GM18507 (cell line): Measurements from ENCODE around the gene MFSD12.

Experiments
- DNase-seq: peaks from one replicate; pipeline ENCODE4 v3.0.0; 2011; ENCODE audit warnings: low read depth; ENCODE audit not compliant: insufficient read length; ENCODE audit errors: extremely low spot score
- FAIRE-seq: peaks from 2 replicates; lab custom pipeline; 2011; peaks lifted over from hg19 to GRCh38; lab: Jason Lieb, UNC

MFSD12 gene

GRCh38 chr19:3527238-3527910 lies 30.0 kb downstream of the MFSD12 start:
- DNase-seq (no peak), FAIRE-seq (no peak)

- FAIRE-seq, result no peak
- DNase-seq, result no peak
These were observed 30.7 kb downstream of the MFSD12 start for GRCh38 chr19:3526507-3527237.

DNA sequence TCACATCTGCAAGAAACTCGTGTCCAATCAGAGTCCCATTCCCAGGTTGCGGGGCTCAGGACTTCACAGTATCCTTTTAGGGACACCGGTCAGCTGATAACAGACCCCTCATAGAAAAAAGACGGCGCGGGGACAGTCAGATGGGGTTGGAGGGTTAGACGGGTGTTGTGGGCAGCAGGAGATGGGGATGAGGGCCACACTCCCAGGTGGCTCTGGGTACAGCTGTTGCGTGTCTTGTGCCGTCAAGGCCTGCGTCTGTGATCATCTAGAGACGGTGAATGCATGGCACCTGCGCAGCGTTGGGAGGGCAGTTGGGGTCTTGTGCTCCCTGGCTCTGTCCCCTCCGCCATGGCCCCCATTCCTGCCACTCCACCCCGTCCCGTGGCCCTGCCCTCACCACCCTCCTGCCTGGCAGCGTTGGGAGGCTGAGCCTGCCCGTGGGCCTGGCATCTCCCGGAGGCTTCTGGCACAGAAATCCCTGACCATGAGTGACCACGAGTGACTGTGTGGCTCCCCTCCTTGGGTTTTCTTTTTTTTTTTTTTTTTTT lies 32.4 kb downstream of the MFSD12 start:
- FAIRE-seq (no peak), DNase-seq (no peak)

DNA sequence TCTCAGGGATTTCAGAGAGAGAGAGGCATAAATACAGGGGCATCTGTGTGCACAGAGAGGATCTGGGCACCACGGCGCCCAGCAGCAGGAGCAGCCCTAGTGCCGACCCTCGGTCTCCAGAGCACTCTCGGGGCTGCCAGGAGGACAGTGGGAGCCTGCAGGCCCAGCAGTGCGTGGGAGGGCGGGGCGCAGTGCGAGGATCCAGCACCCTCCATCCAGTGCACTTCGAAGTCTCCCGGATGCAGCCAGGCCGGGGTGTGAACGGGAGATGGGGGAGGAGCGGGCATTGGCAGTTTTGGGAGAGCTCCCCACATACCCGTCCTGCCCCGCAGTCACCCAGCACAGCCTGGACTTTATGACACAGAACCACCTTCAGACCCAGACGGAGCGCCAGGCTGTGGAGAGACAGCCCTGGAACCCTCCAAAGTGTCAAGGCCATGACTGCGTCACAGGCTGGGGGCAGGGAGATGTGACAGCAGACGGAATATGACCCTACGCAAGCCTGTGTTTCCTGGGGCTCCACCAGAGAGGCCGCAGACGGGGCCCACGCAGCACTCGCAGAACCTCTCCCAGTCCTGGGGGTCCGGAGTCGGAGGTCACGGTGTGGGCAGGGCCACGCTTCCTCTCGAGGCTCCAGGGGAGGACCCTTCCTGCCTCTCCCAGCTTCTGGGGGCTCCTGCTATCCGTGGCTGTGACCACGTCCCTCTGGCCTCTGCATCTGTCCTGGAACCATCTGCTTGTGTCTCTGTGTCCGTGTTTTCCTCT lies 33.1 kb downstream of the MFSD12 start:
- DNase-seq (no peak), FAIRE-seq (no peak)

- no peak for FAIRE-seq
- DNase-seq, result no peak
These were observed 33.9 kb downstream of the MFSD12 start for GRCh38 chr19:3523361-3524077.

DNA sequence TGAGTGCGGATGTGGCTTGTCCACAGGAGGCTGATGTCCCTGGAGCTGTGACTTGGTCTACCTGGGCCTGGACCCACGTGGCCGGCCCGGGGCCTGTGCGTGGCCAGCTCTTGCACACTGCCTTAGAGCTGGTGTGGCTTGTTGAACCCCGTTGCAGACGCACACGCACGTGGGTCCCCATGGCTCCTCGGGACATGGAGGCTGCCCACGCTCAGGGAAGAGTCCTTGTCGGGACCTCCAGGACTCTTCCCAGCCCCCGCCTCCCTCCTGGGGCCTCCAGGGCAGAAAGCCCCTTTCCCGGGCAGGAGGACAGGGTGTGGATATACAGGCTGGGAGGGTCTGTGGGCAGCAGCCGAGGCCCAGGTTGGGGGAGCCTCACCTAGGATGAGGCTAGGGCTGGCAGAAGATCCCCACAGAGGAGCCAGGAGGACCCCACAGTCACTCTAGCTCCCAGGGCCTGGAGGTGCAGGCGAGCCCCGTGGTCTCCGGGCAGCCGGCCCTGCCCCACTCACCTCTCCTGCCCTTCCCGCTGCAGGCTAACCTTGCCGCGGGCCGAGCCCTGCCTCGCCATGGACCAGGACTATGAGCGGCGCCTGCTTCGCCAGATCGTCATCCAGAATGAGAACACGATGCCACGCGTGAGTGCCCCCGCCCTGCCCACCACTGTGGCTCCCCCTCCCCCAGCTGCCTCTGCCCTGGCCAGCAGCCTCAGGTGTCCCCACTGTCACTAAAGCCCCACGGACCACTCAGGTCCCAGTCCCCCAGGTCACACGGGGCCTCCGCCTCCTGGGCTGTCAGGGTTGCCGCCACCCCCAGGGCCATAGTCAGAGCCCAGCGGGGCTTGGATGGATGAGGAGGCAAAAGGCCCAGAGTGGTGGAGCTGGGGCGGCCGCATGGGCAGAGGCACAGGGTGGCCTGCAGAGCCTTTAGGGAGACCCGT lies 34.7 kb downstream of the MFSD12 start:
- FAIRE-seq, result no peak
- DNase-seq, result no peak

- FAIRE-seq, result no peak
- DNase-seq, result no peak
These were observed 36.3 kb downstream of the MFSD12 start for GRCh38 chr19:3521104-3521445.

- DNase-seq, result no peak
- FAIRE-seq, result no peak
These were observed 37.0 kb downstream of the MFSD12 start for GRCh38 chr19:3520166-3521103.

GRCh38 chr19:3519126-3519525 lies 38.3 kb downstream of the MFSD12 start:
- DNase-seq, result no peak

GRCh38 chr19:3518659-3519058 lies 38.7 kb downstream of the MFSD12 start:
- FAIRE-seq, result no peak
- no peak for DNase-seq

More at GRCh38 chr19:3519126-3519525, 38.3 kb downstream of the MFSD12 start:
- no peak for FAIRE-seq

- DNase-seq, result no peak
- FAIRE-seq, result no peak
These were observed 39.1 kb downstream of the MFSD12 start for GRCh38 chr19:3518255-3518654.

DNA sequence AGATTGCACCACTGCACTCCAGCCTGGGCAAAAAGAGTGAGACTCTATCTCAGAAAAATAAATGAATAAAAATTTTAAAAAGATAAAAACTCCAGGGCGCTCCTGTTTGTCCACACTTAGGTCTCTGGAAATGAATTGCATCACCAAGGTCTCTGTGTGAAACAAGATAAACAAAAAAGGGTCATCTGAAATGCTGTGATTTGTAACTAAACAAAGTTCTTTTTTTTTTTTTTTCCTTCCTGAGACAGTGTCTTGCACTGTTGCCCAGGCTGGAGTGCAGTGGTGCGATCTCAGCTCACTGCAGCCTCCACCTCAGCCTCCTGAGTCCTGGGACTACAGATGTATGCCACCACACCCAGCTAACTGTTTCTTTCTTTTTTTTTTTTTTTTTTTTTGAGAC lies 39.7 kb downstream of the MFSD12 start:
- DNase-seq, result no peak
- no peak for FAIRE-seq

DNA sequence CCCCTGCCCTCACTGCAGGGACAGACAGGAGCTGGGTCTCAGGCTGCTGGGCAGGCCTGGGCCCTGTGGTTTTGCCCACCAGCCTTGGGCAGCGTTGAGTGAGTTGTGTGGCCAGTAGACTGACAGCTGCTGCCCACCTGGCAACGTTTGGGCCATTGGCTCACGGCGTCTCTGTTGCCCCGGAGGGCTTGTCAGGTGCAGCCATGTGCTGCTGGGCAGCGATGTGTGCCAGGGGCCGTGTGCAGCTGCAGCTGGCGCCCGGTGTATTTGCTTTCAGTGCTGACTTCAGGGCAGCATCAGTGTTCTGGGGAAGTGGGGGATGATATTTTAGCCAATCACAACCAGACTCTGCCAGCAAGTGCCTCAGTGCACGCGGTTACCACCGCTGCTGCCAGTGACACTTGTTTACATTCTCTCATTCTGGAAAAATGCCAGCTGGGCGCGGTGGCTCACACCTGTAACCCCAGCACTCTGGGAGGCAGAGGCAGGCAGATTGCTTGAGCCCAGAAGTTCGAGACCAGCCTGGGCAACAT lies 40.6 kb downstream of the MFSD12 start:
- DNase-seq (no peak), FAIRE-seq (no peak)

- no peak for FAIRE-seq
- DNase-seq, result no peak
These were observed 41.4 kb downstream of the MFSD12 start for GRCh38 chr19:3515891-3516422.

DNA sequence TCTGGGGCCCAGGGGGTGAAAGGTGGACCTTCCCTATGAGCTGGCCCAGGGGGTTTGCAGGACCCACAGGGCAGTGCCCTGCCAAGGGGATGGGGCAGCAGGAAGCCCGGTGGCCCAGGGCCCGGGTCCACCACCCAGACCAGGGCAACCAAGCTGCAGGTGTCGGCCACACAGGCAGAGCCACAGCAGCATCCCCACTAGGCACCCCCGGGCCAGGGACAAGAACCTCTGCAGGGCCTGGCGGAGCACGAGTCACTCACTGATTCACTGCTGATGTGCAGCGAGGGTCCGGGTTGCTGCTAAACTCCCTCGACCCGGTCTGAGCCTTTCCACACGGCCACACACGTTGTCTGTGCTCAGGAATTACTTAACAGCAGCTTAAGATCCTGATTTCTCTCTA lies 42.5 kb downstream of the MFSD12 start:
- FAIRE-seq (no peak), DNase-seq (no peak)

DNA sequence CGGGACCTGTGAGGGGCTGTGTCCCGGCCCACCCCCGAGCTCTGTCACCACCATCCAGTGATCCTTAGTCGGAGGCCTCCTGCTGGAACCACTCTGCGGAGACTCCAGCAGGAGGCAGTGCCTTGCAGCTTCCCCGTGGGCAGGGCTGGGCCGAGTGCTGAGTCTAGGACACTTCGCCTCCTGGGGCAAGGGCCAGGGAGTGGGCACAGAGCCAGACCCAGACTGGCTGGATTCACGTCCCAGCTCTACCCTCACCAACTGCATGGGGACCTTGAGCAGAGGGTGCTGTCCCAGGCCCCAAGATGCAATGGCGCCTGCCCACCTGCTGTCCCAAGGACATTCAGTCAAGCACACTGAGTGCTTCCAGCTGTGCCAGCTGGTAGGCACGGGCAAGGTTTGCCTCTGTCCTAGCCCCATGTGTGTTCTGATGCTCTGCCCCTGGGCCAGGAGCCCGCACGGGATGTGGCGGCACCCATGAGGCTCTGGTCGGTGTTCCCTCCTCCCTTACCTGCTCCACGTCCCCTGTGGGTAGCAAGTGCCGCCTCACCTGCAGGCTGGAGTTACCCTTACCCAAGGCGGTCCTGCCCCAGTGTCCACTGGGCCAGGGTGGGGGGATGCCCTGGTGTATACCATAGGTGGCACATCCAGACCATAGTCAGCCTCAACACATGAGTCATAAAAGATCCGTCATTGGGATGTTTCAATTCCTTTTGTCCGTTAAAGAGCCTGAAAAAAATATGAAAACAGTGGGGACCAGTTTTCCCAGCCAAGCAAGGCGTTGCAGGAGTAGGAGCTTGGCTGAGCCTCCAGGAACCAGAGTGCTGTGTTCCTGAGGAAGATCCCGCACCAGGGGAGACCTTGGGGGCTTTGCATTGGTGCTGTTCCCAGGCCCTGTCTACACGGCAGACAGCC lies 43.9 kb downstream of the MFSD12 start:
- DNase-seq, result no peak
- FAIRE-seq, result no peak
